IPS-NIHi7 (cell line): ENCODE measurements around the gene ALDH3A2.
"Not testable (repeated sequence)": the region's sequence is repeated elsewhere in the genome, so short reads cannot be mapped to it uniquely, and the experiment has no call there.

Experiments
- DNase-seq: peaks from one replicate; pipeline ENCODE4 v3.0.0; 2012; ENCODE audit warnings: mixed read lengths; ENCODE audit errors: extremely low spot score

ALDH3A2 gene

DNA sequence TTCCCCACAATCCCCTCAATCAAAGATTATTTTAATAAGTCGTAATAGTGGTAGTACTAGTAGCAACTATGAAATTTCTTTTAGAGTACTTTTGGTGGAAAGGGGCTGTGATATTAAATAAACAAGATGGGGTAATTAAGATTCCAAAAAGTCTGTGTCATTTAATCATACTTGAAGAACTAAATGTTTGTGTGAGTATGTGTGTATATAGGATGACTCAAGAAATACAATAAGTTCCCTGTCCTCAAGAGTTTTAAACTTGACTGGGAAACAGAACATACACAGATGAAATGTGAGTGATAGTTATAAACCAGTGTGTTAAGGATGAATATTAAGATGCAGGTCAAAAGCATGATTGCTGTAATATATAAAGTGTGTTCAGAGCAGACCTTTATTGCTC lies 2.3 kb downstream of the ALDH3A2 start:
- DNase-seq: no peak

DNA sequence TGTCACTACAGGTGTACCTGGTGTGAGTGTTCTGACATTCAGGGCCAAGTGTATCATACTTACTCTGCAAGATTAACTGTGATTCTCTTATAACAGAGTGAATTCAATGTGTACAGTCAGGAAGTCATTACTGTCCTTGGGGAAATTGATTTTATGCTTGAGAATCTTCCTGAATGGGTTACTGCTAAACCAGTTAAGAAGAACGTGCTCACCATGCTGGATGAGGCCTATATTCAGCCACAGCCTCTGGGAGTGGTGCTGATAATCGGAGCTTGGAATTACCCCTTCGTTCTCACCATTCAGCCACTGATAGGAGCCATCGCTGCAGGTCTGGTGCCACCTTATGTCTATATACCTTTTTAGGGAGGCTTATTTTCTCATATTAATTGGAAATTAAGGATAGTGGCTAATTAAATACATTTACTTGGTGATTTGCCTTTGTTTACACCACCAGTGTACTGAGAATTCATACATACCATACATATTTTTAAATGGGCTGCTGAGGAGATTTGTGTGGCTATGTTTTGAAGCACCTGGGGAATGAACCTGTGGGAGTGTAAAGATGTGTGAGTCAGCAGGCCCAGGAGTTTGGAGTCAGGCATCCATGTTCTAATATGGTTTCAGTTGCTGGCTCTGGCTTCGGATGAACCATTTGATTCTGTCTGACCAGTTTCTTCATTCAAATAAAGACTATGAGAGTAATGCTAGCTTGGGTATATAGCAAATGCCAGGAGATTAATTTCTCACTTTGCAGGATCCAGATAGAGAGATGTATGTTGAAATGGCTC lies 3.1 kb downstream of the ALDH3A2 start:
- no peak for DNase-seq

DNA sequence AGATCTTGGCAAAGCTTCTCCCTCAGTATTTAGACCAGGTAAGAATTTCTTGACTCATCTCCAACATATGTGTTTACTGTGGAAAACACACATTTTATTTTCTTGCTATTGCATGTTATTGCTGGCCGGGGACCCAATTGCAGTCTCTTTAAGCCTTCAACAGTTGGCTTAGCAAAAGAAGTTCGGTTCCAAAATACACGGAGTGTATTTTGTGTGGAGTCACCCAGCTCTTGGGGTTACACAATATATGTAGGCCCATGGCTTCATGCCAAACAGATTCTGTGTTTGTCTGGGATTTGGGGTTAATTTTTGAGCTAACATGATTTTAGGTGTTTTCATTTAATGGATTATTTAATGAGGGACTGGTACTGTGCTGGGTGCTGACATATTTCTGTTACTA lies 4.0 kb downstream of the ALDH3A2 start:
- DNase-seq: no peak

DNA sequence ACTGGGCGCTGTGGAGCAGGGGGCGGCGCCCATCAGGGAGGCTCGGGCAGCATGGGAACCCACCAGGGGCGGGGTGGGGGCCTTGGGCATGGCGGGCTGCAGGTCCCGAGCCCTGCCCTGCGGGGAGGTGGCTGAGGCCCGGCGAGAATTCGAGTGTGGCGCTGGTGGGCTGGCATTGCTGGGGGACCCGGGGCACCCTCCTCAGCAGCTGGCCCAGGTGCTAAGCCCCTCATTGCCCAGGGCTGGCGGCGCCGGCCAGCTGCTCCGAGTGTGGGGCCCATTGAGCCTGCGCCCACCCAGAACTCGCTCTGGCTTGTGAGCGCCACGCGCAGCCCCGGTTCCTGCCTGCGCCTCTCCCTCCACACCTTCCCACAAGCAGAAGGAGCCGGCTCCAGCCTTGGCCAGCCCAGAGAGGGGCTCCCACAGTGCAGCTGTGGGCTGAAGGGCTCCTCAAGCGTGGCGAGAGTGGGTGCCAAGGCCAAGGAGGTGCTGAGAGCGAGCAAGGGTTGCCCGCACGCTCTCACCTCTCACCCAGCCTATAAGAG lies 5.9 kb downstream of the ALDH3A2 start:
- no peak for DNase-seq

DNA sequence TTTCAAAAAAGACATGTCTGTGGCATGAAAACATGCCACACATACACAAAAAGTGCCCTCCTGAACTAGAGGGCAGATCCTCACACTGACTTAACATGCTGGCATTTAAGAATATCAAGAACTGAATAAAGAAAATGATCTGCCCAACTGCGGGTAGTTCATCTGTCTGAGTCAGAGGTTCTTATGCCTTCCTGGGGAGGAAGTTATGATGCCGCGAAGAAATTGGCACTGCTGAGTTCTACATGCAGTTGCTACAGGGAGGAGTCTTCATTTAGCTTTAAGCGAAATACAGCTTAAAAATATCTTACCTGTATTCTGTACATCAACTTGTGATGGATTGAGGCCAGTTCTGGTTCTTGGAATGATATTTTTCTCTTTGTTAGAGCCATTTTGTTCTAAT lies 6.3 kb downstream of the ALDH3A2 start:
- DNase-seq: no peak

DNA sequence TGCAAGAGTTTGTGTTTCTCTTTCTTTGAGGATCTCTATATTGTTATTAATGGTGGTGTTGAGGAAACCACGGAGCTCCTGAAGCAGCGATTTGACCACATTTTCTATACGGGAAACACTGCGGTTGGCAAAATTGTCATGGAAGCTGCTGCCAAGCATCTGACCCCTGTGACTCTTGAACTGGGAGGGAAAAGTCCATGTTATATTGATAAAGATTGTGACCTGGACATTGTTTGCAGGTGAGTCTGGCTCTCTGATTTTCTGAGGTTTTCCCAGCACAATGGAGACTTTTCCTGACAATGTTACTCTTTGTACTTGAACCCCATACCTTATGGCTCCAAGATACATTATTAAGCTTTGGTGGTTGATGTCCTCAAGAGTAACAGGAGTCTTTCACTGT lies 7.8 kb downstream of the ALDH3A2 start:
- no peak for DNase-seq

DNA sequence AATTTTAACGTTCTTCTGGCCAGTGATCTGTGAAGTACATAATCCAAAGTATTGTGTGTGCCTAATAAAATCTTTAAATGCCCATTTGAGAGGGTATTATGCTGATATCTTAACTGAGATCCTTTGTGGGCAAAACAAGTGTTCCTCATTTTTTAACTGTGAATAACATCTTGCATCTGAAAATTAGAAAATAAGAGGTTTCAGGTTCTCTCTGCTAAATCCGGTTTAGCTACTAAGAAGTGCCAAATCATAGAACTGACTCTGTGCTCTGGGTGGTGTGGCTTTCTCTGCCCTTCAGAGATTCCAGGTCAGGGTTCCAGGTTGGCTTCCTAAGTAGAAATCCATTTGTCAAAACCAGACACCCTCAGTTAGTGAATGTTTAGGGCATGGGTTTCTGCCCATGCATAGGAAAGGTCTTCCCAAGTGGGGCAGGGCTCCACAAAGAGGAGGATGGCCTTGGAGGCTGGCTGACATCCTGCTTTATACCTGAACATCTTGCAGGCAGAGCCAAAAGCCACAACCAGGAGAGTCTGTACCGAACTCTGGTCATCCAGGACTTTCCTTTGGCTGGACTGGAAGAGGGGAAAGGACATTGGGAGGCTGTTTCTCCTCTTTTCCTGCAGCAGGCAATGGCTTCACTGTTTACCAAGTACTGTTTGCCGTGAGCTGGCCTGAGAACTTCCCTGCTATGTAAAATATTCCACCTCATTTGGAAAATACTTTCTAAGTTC lies 8.5 kb downstream of the ALDH3A2 start:
- DNase-seq: no peak

DNA sequence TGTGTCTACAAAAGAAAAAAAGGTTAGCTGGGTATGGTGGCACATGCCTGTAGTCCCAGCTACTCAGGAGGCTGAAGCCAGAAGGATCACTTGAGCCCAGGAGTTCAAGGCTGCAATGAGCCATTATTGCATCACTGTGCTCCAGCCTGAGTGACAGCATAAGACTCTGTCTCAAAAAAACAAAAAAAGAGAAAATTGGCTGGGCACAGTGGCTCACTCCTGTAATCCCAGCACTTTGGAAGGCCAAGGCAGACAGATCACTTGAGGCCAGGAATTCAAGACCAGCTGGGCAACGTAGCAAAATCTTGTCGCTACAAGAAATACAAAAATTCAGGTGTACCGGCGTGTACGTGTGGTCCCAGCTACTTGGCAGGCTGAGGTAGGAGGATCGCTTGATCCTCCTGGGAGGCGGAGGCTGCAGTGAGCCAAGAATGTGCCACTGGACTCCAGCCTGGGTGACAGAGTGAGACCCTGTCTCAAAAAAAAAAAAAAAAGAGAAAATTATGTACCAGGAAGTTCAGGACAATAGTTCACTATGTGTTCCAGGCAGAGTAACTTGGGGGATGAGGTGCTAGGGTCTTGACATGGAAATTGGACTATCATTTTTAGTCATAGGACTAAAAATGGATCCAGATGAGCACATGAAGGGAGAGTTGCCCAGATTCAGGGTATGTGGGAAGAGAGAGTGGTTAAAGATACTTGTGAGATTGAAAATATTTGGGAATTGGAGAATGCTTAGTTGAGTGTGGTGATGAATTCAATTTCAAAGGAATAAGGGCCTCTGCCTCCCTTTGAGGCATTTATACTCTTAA lies 11.0 kb downstream of the ALDH3A2 start:
- DNase-seq: no peak

DNA sequence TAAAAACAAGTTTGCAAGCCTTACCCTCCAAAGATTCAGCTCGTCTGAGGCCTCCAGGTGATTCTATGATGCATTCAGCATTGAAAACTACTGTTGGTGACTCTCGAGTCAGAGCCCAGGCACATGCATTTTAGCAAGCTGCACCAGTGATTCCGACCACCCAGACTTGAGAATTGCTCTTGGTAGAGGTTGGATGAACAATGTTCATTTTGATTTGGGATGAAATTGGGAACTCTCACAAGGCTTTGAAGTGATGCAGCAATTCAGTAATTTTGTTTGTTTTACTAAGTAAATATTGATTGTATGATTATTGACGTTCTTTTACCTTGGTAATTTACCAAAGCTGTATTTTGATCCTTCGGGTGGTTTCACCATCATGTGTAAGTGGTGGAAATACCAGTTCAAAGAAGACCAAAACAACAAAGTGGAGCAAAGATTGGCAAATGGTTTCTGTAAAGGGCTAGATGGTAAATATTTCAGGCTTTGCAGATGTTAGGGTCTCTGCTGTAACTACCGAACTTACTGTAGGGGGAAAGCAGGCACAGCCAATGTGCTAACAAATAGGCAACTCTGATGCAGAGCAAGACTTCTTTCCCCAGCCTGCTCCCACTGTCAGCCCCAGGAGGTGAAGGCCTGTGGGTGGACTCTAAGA lies 11.8 kb downstream of the ALDH3A2 start:
- no peak for DNase-seq

DNA sequence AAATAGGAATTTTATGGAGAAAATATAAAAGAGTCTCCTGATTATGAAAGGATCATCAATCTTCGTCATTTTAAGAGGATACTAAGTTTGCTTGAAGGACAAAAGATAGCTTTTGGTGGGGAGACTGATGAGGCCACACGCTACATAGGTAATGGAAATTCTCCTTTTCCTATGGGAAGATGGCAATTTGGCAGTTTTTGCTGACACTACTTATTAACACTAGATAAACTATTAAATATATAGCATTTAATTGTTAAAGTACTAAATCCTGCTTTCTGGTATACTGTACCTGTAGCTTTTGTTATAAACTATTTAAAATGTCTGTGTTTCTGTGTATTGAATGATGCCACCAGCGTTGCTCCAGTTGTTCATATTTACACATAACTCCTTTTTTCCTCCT lies 12.6 kb downstream of the ALDH3A2 start:
- no peak for DNase-seq

DNA sequence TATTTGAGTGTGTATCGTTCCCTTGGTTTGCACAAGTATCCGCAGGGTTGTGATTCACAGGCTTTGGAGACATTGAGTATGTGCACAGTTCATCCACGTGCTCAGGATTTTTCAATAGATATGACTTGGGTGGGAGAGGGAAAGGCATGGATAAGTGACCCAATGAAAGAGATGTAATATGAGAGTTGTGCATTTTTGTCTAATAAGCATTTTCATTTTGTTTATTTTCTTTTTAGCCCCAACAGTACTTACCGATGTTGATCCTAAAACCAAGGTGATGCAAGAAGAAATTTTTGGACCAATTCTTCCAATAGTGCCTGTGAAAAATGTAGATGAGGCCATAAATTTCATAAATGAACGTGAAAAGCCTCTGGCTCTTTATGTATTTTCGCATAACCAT lies 14.5 kb downstream of the ALDH3A2 start:
- DNase-seq: no peak

DNA sequence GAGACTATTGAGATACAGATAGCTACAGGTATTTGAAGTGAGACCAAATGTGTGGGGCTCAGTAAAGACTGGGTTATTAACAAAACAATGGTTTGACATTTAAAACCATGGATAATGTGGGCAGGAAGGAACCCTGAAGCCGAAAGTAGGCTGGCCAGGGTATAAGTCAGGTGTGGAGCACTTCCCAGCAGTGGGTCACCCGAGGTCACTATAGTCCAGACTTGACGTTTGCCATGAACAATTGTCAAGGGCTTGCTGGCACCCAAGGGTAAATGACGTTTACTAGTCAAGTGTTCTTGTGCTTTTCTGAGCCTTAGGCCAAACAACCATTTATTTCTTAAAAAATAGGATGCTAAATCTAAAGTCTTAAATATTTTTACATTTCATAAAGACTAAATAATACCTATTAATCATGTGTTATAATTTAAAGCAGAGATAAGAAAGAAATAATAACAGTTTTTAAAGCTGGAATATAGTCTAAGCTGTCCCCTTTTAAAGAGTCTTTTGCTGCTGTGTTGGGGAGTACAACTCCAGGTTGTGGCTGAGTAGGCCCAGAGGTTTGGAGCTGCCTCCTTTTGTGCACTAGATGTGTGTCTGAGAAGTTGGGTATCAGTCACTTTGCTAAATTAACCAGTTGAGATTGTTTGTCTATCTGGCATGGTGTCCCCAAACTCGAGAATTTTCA lies 15.7 kb downstream of the ALDH3A2 start:
- no peak for DNase-seq

DNA sequence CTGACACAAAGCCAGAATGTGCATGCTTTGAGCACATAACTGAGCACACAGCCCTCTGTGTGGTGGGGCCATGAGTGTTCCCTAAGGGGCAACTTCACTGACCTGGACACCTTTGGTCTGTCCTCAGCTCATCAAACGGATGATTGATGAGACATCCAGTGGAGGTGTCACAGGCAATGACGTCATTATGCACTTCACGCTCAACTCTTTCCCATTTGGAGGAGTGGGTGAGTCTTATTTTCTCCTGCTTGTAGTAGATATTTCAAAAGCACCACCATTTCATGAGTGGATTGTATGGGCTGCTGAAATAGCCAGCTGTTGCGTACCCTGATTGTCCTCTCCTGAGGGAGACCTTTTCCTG lies 16.2 kb downstream of the ALDH3A2 start:
- no peak for DNase-seq

DNA sequence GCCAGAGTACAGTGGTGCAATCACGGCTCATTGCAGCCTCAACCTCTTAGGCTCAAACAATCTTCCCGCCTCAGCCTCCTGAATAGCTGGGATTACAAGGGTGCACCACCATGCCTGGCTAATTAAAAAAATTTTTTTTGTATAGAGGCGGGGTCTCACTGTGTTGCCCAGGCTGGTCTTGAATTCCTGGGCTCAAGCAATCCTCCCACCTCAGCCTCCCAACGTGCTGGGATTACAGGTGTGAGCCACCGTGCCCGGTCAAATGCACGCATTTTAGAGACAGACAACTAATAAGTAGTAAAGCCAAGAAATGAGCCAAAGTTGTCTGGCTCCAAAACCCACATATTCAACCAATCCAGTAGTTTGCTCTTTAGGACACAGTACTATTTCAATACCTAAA lies 21.1 kb downstream of the ALDH3A2 start:
- not testable (repeated sequence) for DNase-seq

DNA sequence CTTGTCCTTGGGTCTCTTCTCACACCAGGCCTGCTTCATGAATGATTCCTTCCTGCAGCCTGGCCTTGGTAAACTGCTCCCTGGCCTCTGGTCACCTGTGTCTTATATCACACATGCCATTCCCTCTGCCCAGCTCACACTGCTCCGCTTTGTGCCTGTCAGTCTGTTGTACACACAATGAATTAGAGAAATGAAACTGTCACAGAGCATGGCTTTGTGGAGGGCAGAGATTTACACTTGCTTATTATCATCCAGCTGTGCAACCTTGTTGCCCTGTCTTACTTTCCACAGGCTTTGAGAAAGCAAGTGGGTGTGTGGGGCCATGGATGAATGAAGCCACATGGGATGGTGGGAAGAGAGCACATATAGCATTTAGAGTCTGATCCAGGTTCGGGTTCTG lies 22.4 kb downstream of the ALDH3A2 start:
- no peak for DNase-seq

DNA sequence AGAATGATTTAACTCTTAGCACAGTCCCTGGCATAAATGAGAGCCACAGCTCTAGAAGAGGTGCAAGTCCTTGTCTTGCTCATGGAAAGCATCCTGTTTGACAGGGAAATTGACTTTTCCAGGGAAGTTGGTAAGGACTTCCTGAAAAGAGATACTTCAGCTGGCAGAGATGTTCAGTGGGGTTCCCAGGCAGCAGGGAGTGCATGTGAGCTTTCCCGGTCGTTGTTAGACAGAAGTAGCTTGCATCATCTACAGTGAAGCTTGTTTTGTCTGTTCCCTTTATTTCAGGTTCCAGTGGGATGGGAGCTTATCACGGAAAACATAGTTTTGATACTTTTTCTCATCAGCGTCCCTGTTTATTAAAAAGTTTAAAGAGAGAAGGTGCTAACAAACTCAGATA lies 22.9 kb downstream of the ALDH3A2 start:
- no peak for DNase-seq

DNA sequence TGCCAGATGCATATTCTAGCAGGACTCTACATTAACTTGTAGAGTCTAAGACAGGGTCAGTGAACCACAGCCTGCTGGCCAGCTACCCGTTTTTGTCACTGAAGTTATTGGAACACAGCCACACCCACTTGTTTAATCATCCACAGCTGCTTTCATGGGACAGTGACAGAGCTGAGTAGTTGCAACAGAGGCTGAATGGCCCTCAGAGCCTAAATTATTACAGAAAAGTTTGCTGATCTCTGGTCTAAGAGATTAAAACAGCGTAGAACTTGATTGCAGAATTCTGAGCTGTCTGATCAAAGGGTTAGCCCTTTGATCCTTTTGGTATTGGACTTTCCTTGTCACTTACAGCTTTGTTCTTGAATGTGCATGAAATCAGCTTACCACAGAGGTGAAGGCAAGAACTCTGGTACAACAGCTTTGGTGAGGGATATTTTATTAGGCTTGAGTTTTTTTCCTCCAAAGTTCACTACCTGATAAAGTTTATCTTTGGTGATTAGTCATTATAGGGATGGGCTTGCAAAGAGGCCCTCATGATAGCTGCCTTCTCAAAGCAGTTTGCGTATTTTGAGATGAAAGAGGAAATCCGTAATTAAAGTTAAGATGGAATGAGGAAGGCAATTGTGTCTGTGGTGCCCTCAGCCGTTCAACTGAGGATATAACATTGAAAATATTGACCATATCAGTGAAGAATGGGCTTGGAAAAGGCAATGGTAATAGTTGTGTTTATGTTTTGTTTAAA lies 23.6 kb downstream of the ALDH3A2 start:
- no peak for DNase-seq

DNA sequence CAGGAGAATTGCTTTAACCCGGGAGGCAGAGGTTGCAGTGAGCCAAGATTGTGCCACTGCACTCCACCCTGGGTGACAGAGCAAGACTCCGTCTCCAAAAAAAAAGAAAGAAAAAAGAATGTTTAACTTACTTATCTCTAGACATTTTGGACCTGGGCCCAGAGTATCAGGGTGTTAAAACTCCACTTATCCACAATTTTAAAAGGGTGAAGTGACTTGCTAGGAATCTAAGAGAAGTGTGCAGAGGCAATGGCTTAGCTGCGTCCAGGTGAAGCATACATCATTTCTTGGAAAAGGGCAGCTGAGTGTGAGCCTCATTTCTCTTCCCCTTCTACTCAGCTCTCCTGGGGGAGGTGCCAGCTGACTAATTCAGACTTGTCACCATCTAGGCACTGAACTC lies 25.1 kb downstream of the ALDH3A2 start:
- DNase-seq: no peak

DNA sequence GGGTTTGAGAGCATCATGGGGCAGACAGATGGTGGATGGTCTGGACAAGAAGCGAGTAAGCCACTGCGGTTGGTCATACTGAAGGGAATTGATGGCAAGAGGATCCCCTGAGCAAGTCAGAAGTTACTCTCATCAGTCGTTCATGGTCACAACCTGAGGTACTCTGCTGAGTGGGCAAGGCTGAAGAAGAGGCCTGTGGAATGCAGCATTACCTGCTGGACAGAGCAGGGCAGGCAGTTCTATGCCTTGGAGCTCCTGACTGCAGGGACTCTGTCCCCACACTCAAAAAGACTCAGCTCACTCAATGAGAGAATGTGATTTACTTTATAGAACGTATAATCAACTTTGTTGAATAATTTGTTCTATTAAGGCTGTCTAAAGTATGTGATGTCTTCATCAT lies 28.3 kb downstream of the ALDH3A2 start:
- no peak for DNase-seq

DNA sequence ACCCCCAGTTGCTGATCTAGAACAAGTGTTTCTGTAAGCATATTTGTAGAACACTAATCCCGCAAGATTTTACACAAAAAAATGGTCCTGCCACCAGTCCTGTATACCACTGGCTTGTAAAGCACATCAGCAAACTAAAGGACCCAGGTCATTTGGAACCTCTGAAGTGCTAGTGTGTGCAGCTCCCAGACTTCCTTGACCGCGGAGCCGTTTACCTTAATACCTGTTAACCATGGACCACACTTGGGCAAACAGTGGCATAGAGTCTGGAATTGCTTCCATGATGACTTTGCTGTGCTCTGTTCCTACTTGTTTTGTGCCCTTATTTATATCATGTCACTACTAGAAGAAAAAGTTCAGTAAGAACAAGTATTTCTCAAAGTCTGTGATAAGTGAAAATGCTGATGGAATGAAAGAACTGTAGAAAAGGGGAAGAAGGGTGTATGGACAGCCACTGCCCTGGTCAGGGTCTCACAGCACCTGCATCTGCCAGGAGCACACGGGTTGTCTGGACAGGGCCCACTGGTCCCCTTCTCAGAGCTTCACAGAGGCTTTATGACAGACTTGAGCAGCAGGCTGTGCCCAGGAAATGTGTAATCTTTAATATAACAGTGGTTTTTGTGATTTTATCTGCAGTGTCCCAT lies 29.3 kb downstream of the ALDH3A2 start:
- no peak for DNase-seq
